ENCODE results near the gene SLITRK4. TPM values are rescaled to one million over a fixed set of nuclear protein-coding genes. Genes with fewer than 3 reads are reported as not detected.

Gene SLITRK4
- total RNA-seq, 1 experiment from 2014 or later, result 1.5 TPM

- Histone ChIP-seq H4K20me1 (ENCODE audit: control insufficient read depth, insufficient read depth, insufficient read length) (no peaks in the 10 kb centered on the region), H4K8ac (replicated peaks; ENCODE audit: insufficient read length, low read depth, low read length) (no peak overlapping the region), H3T11ph (ENCODE audit: low read length) (no peak overlapping the region), H2BK20ac (ENCODE audit: low read depth, low read length, poor library complexity, severe bottlenecking) (no peak overlapping the region), H3K9ac (ENCODE audit: extremely low read depth, insufficient read length, low read length) (no peak overlapping the region), H4K5ac (ENCODE audit: insufficient read length, low read depth, low read length) (no peak overlapping the region), H3K27me3 (ENCODE audit: insufficient read depth, low read length) (no peaks in the 10 kb centered on the region), H2BK15ac (ENCODE audit: low read depth, low read length) (no peak overlapping the region), H3K79me1 (ENCODE audit: insufficient read depth, low read depth, low read length, poor library complexity, severe bottlenecking) (no peaks in the 10 kb centered on the region), H2AFZ (ENCODE audit: low read length) (no peak overlapping the region), H2BK5ac (ENCODE audit: insufficient read length, low read length) (no peak overlapping the region), H3K14ac (ENCODE audit: insufficient read depth, low read length) (no peak overlapping the region), H3K4me1 (ENCODE audit: insufficient read depth, low read length) (no peaks in the 10 kb centered on the region), H3K18ac (ENCODE audit: insufficient read length, low read depth, low read length) (no peak overlapping the region), H3K79me2 (ENCODE audit: insufficient read depth, low read length) (no peaks in the 10 kb centered on the region), H3K4me2 (ENCODE audit: insufficient read depth, insufficient read length, low read length) (no peak overlapping the region), H3K9me3 (ENCODE audit: control insufficient read depth, low read depth, low read length) (no peaks in the 10 kb centered on the region), H4K91ac (ENCODE audit: insufficient read length, low read depth, low read length) (no peak overlapping the region), H3K27ac (ENCODE audit: insufficient read length, low read depth, low read length) (no peak overlapping the region), H3K23ac (ENCODE audit: insufficient read length, low read depth, low read length) (no peak overlapping the region), H3K4ac (ENCODE audit: low read depth, low read length) (no peak overlapping the region), H3K56ac (ENCODE audit: insufficient read length, low read depth, low read length) (no peak overlapping the region), H2BK12ac (ENCODE audit: insufficient read length, low read depth, low read length) (no peak overlapping the region), H2BK120ac (ENCODE audit: low read depth, low read length, poor library complexity, severe bottlenecking) (no peak overlapping the region), H3K23me2 (ENCODE audit: insufficient read length, low read depth, low read length, poor library complexity, severe bottlenecking) (no peaks in the 10 kb centered on the region), H2AK5ac (ENCODE audit: insufficient read length, low read length) (no peak overlapping the region)
- Mint-ChIP-seq H3K9me3 (peaks cover 33 to 35% of the 10 kb centered on the region in 2 experiments), H3K27me3 (ENCODE audit: low read depth) (no peaks in the 10 kb centered on the region; the same call in 1 of the 2 replicates), H3K36me3 (ENCODE audit: insufficient read depth in 1 of 3, low read depth in 3 of 3) (peaks cover 0 to 1% (median 0%) of the 10 kb centered on the region in 3 experiments; a peak in 1 of 7 replicates), H3K27ac (no peak overlapping the region), H3K4me1 (no peaks in the 10 kb centered on the region; a peak in 1 of 4 replicates), H3K4me3 (no peak overlapping the region)
- no CpG with 5 or more reads among the region's 3 CpGs for WGBS (ENCODE audit: extremely low coverage, insufficient read length, low lambda C conversion rate)
- TF ChIP-seq, protein P1, sequence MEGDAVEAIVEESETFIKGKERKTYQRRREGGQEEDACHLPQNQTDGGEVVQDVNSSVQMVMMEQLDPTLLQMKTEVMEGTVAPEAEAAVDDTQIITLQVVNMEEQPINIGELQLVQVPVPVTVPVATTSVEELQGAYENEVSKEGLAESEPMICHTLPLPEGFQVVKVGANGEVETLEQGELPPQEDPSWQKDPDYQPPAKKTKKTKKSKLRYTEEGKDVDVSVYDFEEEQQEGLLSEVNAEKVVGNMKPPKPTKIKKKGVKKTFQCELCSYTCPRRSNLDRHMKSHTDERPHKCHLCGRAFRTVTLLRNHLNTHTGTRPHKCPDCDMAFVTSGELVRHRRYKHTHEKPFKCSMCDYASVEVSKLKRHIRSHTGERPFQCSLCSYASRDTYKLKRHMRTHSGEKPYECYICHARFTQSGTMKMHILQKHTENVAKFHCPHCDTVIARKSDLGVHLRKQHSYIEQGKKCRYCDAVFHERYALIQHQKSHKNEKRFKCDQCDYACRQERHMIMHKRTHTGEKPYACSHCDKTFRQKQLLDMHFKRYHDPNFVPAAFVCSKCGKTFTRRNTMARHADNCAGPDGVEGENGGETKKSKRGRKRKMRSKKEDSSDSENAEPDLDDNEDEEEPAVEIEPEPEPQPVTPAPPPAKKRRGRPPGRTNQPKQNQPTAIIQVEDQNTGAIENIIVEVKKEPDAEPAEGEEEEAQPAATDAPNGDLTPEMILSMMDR (conservative IDR thresholded peaks at IDR 0.05), result no peak
- no peak for DNase-seq
Measured at GRCh38 chrX:143642426-143642825, 6.5 kb upstream of the SLITRK4 start.

Measured in H9 (cell line).